MG63 (cell line): ENCODE measurements around the gene MACROD2. TPM values are rescaled to one million over a fixed set of nuclear protein-coding genes. Genes with fewer than 3 reads are reported as not detected.
A peak's percentile ranks its signal among the peaks of the same experiment; 100 is the strongest.

Source experiments
- DNase-seq: peaks from one replicate; pipeline ENCODE4 v3.0.0-alpha.2; 2020
- H3K27me3 ChIP-seq: fragments of 250-450 bp; sonication (Bioruptor Pico); 2 replicates; pipeline ENCODE4 v1.5.1; 2020; ENCODE audit warnings: mild to moderate bottlenecking, moderate library complexity
- H3K36me3 ChIP-seq: fragments of 250-450 bp; sonication (Bioruptor Pico); 2 replicates; pipeline ENCODE4 v1.5.1; 2020; ENCODE audit warnings: mild to moderate bottlenecking, moderate library complexity
- H3K4me3 ChIP-seq: fragments of 250-450 bp; sonication (Bioruptor Pico); 2 replicates; pipeline ENCODE4 v1.5.1; 2020; ENCODE audit warnings: mild to moderate bottlenecking, moderate library complexity
- H3K9me3 ChIP-seq: fragments of 250-450 bp; sonication (Bioruptor Pico); 2 replicates; pipeline ENCODE4 v1.5.1; 2020; ENCODE audit warnings: mild to moderate bottlenecking, moderate library complexity
- total RNA-seq: library from RNA; depleted of rRNA; stranded (reverse); fragments of >200 nt; shearing (Covaris generic); gene quantifications from 2 replicates; pipeline ENCODE4 v1.2.3, GENCODE V29; 2014; ENCODE audit warnings: low replicate concordance

Gene MACROD2
- total RNA-seq, 1 experiment from 2014 or later = 0.66 TPM

DNA sequence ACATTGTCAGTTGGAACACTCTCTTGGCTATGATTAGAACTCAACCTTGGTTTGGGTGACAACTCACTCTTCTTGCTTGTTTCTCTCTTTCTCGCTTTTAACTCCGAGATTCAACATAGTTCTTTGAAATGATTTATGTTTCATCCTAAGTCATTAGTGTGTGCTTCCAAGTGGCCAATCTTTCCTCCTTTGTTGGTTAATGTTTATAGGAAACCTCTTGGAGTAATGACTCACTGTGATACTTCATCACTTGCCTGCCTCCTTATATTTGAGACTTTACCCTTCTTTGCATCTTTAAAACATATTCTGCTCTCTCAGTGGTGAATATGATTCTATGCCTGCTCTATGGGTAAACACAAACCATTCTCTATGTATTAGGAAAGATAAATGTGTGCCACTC lies 621.8 kb downstream of the MACROD2 start:
- Histone ChIP-seq H3K9me3 (no peaks in the 10 kb centered on the region), H3K4me3 (no peak overlapping the region)
- DNase-seq = no peak

DNA sequence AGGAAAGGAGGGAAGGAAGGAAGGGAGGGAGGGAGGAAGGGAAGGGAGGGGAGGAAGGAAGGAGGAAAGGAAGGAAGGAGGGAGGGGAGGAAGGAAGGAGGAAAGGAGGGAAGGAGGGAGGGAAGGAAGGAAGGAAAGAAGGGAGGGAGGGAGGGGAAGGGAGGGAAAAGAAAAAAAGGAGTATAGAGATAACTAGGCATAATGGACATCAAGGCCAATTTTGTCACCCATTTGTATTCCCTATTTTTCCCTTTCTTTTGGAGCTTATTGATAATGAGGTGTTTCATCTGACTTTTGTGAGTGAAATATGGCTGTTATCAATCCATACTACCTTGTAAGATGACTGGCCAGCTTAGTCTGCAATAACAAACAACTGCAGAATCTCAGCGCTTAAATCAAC lies 624.1 kb downstream of the MACROD2 start:
- no peak for DNase-seq
- H3K9me3 ChIP-seq = no peaks in the 10 kb centered on the region
- no peaks in the 10 kb centered on the region for H3K27me3 ChIP-seq
- H3K36me3 ChIP-seq = no peaks in the 10 kb centered on the region
- H3K4me3 ChIP-seq = no peak overlapping the region

More for the DNA sequence above, 621.8 kb downstream of the MACROD2 start:
- Histone ChIP-seq H3K27me3 (no peaks in the 10 kb centered on the region), H3K36me3 (no peaks in the 10 kb centered on the region)

DNA sequence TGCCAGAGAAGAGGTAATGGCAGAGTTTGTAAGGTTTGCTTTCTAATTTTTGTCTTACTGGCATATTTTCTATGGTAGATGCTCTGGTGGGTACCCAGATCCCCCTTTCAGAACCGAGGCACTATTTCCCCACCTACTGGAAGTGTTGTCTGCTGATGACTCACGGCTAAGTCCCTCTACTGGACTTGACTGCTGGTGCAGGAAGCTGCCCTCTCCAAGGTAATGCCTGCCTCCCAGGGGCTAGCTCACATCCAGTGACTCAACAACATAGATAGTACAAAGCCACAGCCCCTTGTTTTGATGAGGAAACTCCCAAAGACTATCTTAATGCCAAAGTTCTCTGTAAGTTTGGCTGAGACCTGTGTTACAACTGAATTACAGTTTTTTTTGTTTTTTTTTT lies 627.5 kb downstream of the MACROD2 start:
- peak; percentile 74 for DNase-seq
- Histone ChIP-seq H3K27me3 (no peaks in the 10 kb centered on the region), H3K4me3 (no peak overlapping the region), H3K9me3 (no peaks in the 10 kb centered on the region), H3K36me3 (no peaks in the 10 kb centered on the region)

DNA sequence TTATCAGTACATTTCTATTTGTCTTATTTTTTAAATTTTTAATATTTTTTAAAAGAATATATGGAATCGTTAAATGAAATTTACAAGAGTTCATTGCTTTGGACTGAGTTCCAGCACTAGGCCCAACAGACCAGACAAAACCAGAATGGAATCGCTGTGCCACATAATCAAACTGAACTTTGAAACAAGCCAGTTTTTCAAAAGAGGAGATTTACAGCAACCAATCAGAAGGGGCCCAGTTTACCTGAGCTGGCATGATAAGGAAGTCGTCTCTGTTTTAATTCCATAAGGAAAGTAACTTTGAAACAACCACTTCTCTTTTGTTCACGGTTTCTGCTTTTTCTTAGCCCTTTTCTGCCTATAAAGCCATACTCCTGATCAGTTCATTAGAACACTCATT lies 635.7 kb downstream of the MACROD2 start:
- no peaks in the 10 kb centered on the region for H3K36me3 ChIP-seq
- no peak for DNase-seq
- H3K4me3 ChIP-seq = no peak overlapping the region
- H3K9me3 ChIP-seq = no peaks in the 10 kb centered on the region
- H3K27me3 ChIP-seq = no peaks in the 10 kb centered on the region

DNA sequence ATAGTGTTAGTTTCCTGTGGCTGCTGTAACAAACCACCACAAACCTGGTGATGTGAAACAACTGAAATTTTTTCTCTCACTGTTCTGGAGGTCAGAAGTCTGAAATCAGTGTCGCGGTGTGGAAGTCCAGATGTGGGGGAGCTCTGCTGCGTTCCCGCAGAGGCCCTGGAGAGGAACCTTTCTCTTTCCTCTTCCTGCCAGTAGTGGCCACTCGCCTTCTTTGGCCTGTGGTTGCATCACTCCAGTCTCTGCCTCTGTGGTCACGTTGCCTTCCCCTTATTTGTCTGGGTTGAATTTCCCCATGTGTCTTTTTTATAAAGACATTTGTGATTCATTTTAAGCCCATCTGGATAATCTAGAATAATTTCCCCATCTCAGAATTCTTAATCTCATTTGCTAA lies 637.6 kb downstream of the MACROD2 start:
- H3K4me3 ChIP-seq = no peak overlapping the region
- H3K36me3 ChIP-seq = no peaks in the 10 kb centered on the region
- no peaks in the 10 kb centered on the region for H3K27me3 ChIP-seq
- no peaks in the 10 kb centered on the region for H3K9me3 ChIP-seq
- DNase-seq = no peak

DNA sequence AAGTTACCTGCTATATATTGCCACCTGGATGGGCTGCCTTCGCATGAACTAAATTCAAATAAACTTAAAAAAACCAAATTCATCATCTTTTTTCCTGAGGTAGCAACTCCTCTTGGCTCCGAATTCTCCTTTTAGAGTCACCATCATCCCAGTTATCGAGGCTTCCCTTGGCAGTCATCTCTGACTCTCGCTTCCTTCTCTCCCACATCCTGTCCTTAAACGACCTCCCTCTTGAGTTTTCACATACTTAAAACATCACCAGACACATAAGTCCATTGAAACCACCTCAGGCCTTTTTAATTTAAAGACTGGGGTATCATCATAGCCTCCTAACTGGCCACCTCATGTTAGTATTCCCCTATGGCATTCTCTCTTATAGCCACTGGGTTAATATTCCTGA lies 638.2 kb downstream of the MACROD2 start:
- H3K9me3 ChIP-seq = no peaks in the 10 kb centered on the region
- H3K4me3 ChIP-seq = no peak overlapping the region
- DNase-seq = no peak
- no peaks in the 10 kb centered on the region for H3K36me3 ChIP-seq
- no peaks in the 10 kb centered on the region for H3K27me3 ChIP-seq

DNA sequence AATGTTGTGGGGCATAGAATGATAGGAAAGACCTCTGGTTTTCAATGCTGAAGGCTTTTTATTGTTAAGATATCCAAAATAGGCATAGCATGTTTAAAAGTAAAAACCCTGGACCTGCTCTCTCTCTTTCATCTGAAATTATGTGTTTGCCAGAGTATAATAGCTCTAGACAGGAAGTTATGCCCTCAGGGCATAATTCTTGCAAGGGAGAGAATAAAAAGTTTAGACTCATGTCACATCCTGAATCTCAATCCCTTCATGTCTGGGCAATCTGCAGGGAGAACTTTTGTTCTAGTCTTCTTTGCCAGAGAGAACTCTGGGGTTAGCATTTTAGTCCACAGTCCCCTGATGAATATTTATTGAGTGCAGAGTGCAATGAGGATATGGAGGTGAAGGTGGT lies 639.3 kb downstream of the MACROD2 start:
- no peak overlapping the region for H3K4me3 ChIP-seq
- H3K36me3 ChIP-seq = no peaks in the 10 kb centered on the region
- H3K27me3 ChIP-seq = no peaks in the 10 kb centered on the region
- no peaks in the 10 kb centered on the region for H3K9me3 ChIP-seq
- no peak for DNase-seq

DNA sequence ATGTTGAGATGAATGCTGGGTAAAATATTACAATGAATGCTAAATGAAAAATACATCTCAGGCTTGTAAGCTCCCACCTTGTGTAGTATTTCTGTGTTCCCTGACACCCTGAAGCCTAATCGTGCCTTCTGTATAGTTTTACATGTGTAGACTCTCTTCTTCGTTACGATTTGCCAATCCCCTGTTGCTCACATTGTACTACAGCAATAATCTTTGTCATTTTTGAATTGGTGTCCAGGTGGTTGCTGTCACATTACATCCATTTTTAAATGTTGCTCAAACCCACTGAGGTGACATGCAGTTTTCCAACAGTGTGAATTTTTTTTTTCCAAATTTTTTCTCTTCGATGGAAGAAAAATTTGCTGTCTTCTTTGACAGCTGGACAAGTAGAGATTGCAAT lies 642.1 kb downstream of the MACROD2 start:
- Histone ChIP-seq H3K36me3 (no peaks in the 10 kb centered on the region), H3K9me3 (no peaks in the 10 kb centered on the region), H3K4me3 (no peak overlapping the region), H3K27me3 (no peaks in the 10 kb centered on the region)
- DNase-seq = no peak

DNA sequence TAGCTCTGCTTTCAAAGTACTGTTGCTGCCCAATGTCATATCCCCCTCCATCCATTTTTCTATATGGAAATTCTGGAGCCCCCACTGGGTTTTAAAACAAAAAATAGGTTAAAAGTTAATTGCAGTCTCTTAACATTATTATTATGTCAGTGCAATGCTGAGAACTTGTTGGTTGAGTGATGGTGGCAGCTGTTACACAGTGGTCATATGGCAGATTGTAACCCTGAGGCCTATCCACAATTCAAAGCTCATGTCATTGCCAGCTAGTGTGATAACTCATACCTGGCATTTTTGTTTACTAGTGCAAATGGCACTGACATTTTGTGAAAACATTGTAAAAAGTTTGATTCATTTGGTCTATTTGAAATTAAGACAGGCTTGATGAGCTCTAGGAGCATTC lies 647.8 kb downstream of the MACROD2 start:
- no peaks in the 10 kb centered on the region for H3K36me3 ChIP-seq
- DNase-seq = no peak
- no peaks in the 10 kb centered on the region for H3K27me3 ChIP-seq
- no peaks in the 10 kb centered on the region for H3K9me3 ChIP-seq
- no peak overlapping the region for H3K4me3 ChIP-seq

DNA sequence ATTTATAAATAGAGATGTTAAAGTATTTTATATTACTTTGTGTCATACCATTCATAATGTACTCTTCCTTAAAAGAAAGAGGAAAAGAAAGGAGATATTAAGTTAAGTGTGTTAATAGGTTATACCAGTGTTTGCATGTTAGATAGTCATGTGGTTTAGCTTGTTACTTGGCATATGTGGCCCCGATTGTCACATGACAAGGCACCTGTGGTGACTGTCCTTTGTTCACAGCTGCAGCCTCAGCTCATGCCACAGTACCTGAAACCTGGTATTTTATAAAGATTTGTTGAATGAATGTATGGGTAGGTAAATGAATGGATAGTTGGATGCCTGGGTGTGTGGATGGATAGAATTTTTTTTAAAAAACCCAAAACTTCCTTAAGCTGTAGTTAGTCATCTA lies 648.2 kb downstream of the MACROD2 start:
- H3K4me3 ChIP-seq = no peak overlapping the region
- DNase-seq = no peak
- H3K36me3 ChIP-seq = no peaks in the 10 kb centered on the region
- H3K9me3 ChIP-seq = no peaks in the 10 kb centered on the region
- H3K27me3 ChIP-seq = no peaks in the 10 kb centered on the region

DNA sequence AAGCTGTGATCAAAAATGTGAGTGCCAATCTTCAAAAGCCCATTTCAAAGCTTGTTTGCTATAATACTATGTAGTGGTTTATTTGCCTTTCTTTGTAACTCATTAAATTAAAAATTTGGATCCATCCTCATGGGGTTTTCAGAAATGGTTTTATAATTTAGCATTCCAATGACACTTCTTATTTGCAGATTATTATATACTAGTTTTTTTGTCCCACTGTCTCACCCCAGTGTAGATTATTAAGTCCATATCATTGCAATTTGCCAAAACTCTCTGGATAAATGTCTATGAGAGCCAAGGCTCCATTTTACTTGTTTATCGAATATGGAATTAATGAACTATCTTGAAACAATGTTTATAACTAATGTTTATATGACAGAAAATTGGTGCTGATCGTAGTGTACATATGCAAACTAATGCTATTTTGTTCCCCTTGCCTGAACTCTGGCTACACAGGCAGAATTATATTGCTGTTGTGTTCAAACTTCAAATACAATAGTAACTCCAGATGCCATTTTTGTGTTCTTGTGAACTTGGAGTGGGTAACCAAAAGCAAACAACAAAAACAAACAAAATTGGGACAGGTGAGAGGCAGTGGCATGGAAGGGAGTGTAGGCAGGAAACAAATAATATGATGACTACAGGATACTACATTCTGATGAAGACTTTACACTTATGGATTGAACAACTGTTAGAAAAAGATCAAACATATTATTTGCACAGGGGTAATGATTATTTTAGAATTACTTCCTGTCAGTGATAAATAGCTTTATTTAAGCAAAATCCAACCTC lies 649.2 kb downstream of the MACROD2 start:
- Histone ChIP-seq H3K9me3 (no peaks in the 10 kb centered on the region), H3K4me3 (no peak overlapping the region), H3K36me3 (no peaks in the 10 kb centered on the region), H3K27me3 (no peaks in the 10 kb centered on the region)
- no peak for DNase-seq

DNA sequence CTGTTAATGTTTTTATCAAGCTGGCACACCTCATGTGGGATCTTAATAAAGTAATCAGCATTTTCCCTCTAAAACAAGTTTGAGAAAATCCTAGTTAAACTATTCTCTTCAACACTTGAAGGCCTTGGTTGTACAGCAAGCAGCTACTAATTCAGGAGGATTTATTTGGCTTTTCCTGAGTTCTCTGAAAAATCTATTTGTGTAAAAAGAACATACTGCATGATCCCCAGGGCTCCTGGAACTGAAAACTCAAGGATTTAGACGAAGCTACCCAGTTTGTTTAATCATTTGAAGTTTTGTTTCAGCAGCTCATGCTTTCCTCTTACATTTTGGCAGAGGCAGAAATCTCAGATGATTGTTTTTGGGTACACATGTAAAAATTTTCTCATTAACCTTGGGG lies 651.7 kb downstream of the MACROD2 start:
- Histone ChIP-seq H3K27me3 (no peaks in the 10 kb centered on the region), H3K4me3 (no peak overlapping the region), H3K36me3 (no peaks in the 10 kb centered on the region), H3K9me3 (no peaks in the 10 kb centered on the region)
- DNase-seq = no peak

DNA sequence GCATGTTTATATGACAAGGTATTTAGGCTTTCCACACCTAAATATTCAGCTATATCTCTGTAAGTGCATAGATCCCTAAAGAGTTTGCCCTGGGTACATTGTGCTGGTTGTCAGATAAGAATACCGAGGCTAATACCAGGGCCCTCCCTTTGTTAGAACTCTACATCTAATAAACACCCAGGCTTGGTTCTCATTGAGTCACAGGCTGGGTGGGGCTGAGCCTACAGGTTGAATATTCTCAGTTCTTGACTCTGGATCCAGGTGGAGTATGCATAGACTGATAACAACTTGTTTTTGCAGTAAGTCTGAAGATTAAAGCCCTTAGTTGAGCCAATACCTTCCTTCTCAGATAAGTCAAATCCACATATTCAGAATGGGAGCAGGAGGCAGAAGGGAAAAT lies 654.3 kb downstream of the MACROD2 start:
- no peak for DNase-seq

DNA sequence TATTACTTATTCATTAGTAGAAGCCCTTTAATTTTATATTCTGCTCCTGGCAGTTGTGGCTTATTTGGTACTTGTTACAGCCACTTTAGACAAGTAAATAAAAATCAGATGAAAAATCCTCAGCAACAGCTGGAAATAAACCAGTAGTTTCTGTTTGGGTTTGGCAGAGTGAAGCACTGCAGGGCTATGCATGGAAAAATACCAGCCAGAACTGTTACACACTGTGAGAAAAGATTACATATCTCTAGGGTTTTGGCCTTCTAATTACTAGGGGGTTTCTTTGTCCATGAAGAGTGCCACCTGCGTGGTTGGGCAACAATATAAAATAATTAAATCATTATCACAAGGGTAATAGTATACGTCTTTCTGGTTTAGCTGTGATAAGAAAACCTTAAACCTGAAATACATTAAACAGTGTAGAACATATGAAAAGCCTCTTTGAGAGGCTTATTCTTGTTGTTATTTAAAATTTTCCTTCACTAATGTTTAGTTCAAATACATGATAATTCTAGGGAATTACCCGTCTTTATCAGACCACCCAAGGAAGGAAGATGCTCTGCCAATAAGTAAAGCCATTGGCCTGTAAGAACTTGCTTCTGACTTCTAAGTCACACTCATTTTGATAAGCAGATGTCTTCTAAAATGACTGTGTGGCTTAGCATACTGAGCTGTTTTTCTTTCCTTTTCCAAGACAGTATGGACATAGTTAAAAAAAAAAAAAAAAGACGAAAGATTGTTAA lies 662.1 kb downstream of the MACROD2 start:
- H3K4me3 ChIP-seq = no peak overlapping the region
- H3K27me3 ChIP-seq = no peaks in the 10 kb centered on the region
- no peaks in the 10 kb centered on the region for H3K36me3 ChIP-seq
- no peaks in the 10 kb centered on the region for H3K9me3 ChIP-seq
- DNase-seq = no peak

More for the DNA sequence above, 654.3 kb downstream of the MACROD2 start:
- Histone ChIP-seq H3K27me3 (no peaks in the 10 kb centered on the region), H3K36me3 (no peaks in the 10 kb centered on the region), H3K4me3 (no peak overlapping the region), H3K9me3 (no peaks in the 10 kb centered on the region)

DNA sequence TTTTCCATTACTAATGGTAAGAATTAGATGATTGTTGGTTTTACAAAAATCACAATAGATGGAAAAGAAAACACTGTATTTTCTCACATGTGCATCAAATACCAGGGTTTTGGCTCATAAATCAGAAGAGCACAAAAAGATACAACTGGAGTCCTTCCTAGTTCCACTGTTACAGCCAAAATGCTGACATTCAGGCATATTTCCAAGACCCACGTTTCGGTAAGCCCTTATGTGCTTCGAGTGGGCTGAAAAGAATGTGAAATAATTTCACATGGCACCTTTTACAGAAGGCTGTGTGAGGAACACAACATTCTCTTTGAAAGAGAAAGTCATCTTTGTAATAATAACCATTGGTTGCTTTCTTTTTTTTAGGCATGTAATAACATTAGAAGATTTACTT lies 668.8 kb downstream of the MACROD2 start:
- Histone ChIP-seq H3K9me3 (no peaks in the 10 kb centered on the region), H3K27me3 (no peaks in the 10 kb centered on the region), H3K36me3 (no peaks in the 10 kb centered on the region), H3K4me3 (no peak overlapping the region)
- no peak for DNase-seq

DNA sequence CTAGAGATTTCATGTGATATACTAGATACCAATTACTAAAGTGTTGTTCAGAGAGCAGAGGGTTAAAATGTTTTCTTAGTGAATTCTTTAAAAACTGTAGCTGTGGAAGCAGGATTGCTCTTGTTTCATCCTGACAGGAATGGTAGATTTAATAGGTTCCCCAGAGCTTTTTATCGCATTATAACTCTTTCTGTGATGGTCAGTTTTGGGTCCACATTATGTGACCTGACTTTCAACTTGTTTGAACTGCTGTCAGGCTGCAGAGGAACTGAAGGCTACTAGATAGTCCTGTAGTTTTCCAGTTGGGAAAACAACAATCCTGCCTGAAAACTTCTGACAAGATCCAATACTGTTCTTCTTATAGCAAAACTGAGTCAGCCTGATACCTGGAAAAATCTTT lies 671.4 kb downstream of the MACROD2 start:
- H3K9me3 ChIP-seq = no peaks in the 10 kb centered on the region
- no peaks in the 10 kb centered on the region for H3K27me3 ChIP-seq
- no peaks in the 10 kb centered on the region for H3K36me3 ChIP-seq
- DNase-seq = no peak
- H3K4me3 ChIP-seq = no peak overlapping the region

DNA sequence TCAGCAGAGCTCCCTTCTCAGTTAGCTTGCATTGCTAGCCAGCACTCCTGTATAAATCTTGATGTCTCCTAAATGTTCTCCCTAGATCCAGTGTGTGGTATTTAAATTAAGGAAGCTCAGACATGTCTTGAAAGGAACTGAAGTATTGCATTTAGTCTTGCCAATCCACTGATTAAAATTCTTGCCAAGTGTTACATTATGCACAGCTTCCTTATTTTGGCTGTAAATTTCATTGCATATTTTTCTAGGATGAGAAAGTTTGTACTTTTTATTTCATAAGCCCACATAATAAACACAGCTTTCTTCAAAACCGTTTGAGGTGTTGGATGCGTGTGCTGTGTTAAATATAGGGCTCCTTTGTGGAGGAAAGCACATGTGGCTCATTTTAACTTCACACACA lies 671.9 kb downstream of the MACROD2 start:
- no peaks in the 10 kb centered on the region for H3K27me3 ChIP-seq
- H3K4me3 ChIP-seq = no peak overlapping the region
- no peaks in the 10 kb centered on the region for H3K36me3 ChIP-seq
- no peak for DNase-seq
- no peaks in the 10 kb centered on the region for H3K9me3 ChIP-seq

DNA sequence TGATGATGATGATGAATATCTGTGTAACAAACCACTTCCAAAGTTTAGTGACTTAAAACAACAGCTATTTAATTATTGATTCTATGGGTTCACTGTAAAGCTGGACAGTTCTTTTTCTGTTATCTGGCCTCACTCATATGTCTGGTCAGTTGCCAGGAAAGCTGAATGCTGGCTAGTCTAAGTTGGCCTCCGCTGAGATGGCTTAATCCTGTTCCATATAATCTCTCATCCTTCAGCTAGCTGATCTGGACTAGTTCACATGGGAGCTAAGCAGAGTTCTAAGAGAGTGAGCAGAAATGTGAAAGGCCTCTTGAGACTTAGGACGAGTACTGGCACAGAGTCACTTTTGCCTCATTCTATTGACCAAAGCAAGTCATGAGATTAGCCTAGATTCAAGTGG lies 676.8 kb downstream of the MACROD2 start:
- Histone ChIP-seq H3K9me3 (no peaks in the 10 kb centered on the region), H3K4me3 (no peak overlapping the region), H3K27me3 (no peaks in the 10 kb centered on the region), H3K36me3 (no peaks in the 10 kb centered on the region)
- no peak for DNase-seq
